ENCODE measurements around the gene SFXN5.

SFXN5 gene

DNA sequence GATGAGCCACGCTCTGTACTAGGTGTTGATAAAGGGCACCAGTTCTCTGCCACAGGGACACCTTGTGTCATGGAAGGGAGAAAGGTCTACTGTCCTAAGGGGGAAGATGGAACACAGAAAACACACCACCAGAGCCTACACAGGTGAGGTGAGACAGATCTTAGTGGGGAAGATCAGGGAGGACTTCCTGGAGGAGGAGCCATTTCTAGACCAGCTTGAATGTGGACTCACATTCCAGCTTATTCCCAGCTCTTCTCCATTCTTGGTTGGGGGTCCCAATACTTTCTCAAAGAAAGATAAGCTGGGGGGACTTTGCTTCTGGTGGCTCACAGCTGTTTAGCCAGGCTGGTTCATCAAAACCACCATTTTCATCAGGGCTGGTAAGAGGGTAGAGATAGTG, 118.0 kb downstream of the SFXN5 start:
- TF ChIP-seq, protein P1, sequence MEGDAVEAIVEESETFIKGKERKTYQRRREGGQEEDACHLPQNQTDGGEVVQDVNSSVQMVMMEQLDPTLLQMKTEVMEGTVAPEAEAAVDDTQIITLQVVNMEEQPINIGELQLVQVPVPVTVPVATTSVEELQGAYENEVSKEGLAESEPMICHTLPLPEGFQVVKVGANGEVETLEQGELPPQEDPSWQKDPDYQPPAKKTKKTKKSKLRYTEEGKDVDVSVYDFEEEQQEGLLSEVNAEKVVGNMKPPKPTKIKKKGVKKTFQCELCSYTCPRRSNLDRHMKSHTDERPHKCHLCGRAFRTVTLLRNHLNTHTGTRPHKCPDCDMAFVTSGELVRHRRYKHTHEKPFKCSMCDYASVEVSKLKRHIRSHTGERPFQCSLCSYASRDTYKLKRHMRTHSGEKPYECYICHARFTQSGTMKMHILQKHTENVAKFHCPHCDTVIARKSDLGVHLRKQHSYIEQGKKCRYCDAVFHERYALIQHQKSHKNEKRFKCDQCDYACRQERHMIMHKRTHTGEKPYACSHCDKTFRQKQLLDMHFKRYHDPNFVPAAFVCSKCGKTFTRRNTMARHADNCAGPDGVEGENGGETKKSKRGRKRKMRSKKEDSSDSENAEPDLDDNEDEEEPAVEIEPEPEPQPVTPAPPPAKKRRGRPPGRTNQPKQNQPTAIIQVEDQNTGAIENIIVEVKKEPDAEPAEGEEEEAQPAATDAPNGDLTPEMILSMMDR (IDR thresholded peaks at IDR 0.05; ENCODE audit: low read depth, low read length) = no peak
- no peak for DNase-seq (ENCODE audit: extremely low read depth, low read depth)

DNA sequence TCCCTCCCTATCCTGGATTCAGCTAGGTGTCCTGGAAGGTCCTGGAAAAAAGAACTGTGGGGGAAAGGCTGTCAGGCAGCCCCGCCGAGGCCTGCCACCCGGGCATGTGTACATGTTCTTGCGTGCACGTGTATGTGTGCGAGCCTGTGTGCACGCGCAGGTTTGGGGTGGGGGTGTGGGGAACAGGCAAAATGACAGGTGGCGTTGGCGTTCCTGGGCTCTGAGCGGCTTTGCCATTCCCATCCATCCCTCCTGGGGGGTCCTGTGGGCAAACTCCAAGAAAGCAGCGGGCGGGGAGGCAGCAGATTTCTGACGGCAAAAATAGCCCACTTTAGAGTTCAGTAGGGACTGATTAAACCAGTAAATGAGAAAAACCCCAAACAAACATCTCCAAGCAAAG, 118.6 kb downstream of the SFXN5 start:
- TF ChIP-seq, protein P1 (IDR thresholded peaks at IDR 0.05; ENCODE audit: low read depth, low read length) = no peak
- no peak for DNase-seq (ENCODE audit: extremely low read depth, low read depth)

DNA sequence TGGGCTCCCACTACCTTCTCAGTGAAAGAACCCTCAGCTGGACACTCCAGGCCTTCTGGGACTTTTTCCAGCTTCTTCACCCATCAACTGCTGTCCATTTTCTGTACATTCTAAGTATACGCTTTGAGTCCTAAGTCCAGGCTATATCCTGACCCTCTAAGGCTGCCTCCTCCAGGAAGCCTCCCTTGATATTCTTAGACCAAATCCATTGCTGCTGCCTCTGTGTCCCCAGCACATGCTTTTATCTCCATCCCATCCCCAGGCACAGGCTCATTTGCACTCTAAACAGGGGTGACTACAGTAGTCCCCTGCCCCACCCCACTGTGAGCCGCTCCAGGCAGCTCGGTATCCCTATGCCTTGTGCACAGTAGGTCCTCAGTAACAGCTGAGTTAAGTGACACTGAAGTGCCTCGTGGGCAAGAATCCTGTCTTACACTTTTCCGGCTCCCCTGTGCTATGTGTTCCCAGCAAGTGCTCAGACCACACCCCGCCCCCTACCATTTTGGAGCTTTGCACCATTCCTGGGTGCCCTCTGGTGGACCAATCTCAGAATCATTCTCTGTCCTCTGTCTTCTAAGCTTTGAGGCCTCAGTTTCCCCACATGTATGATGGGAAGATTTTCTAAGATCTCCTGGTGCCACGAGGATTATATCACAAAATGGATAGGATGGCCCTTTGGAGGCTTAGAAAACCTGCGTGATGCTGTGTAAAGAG, 119.2 kb downstream of the SFXN5 start:
- DNase-seq (ENCODE audit: extremely low read depth, low read depth) = no peak
- TF ChIP-seq, protein P1 (IDR thresholded peaks at IDR 0.05; ENCODE audit: low read depth, low read length) = no peak

DNA sequence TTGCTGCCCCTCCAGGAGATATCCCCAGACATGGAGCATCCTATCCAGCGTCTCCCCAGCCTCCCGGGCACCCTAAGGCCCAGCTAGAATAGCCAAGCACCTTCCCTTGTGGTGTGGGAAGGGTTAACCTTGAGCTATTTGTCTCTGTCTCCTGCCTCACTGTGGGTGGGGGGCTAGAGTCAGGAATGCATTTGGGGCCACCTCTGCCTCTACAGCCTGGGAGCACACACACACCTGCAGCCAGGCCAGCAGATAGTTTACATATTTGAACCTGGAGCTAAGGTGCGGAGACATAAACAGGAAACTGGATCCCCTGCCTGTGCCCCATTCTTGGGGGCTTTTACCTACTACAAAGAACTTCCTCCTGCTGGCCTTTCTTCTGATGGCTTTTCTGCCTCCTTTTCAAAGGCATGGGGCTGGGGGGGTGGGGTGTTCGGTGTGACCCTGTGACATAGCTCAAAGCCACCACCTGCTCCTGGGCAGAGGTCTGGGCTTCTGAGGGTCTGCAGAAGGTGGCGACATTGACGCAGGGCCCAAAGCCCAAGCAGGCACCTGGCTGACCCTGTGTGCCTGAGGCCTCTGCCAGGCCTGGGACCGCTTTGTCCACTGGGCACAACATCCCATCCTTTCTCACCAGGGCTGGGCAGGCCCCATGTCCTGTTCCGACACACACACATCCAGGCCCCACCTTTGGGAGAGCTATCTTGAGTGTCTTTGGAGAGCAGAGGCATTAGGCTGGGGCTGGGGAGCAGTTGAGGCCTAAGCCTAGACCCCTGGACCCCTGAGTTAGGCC, 120.0 kb downstream of the SFXN5 start:
- DNase-seq (ENCODE audit: extremely low read depth, low read depth) = no peak
- TF ChIP-seq, protein P1 (IDR thresholded peaks at IDR 0.05; ENCODE audit: low read depth, low read length) = no peak

DNA sequence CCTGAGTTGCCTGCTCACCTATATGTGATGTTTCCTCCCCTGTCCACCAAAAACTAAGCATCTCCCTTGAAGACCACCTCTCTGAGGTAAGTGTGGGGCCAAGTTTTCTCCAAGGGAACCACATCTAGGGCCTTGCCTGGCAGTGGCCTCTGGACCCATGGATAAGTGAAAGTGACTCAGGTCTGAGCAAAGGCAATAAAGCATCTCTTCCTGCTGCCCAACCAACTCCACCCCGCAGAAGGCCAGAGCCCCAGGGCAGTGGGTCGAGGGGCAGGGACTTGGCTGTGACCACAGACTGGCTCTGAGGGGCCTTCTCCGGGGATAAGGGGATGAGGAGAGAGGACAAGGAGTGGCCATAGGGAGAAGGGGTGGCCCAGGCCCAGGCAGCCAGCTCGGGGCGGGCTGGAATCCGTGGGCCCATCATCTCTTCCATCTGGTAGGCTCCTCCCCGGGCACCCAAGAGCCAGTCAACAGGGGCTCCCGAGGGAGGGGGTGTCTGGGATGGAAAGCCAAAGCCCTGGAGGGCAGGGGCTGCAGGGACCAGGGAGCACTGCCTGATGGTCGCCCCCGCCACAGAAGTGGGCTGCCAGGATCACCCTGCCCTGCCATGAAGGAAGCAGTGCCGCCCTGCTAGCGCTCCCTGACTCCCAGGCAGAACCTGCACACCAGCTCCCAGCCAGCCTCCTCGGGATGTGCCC, 120.8 kb downstream of the SFXN5 start:
- no peak for DNase-seq (ENCODE audit: extremely low read depth, low read depth)
- TF ChIP-seq, protein P1 (IDR thresholded peaks at IDR 0.05; ENCODE audit: low read depth, low read length) = no peak

DNA sequence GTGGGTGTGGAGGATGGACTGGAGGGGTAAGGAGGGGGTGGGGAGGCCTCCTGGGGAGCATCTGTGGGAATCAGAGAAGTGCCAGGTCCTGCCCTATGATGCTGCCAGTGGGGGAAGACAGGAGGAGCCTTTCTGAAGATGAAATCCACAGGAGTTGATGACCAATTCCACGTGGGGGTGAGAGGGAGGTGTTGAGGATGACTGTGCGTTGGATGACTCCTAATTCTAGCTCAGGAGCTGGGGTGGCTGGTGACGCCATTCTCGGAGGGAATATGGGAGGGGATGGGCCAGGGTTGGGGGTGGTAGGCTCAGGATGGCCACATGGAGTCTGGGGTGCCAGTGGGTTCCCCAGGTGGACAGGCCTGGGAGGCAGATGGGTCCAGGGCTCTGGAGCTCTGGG, 121.9 kb downstream of the SFXN5 start:
- no peak for DNase-seq (ENCODE audit: extremely low read depth, low read depth)
- TF ChIP-seq, protein P1 (IDR thresholded peaks at IDR 0.05; ENCODE audit: low read depth, low read length) = no peak

DNA sequence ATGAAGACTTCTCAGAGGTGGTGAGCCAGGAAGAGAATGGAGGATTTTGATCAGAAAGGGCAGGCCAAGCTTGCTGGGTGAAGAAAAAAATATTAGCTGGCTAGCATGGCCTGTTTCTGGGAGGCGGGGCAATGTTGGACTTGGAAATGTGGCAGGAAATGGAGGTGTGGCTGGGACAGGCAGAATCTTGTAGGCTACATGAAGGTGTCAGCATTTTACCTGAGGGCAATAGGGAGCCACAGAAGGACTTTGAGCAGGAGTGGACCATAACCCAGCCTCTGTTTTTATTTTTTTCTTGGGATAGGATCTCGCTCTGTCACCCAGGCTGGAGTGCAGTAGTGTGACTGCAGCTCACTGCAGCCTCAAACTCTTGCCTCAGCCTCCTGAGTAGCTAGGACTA, 122.5 kb downstream of the SFXN5 start:
- no peak for DNase-seq (ENCODE audit: extremely low read depth, low read depth)
- TF ChIP-seq, protein P1 (IDR thresholded peaks at IDR 0.05; ENCODE audit: low read depth, low read length) = no peak

Measured in AG09319 (cell line).